ENCODE measurements around the gene CLEC17A.
"Not testable (repeated sequence)": the region's sequence is repeated elsewhere in the genome, so short reads cannot be mapped to it uniquely, and the experiment has no call there.

The CLEC17A gene

DNA sequence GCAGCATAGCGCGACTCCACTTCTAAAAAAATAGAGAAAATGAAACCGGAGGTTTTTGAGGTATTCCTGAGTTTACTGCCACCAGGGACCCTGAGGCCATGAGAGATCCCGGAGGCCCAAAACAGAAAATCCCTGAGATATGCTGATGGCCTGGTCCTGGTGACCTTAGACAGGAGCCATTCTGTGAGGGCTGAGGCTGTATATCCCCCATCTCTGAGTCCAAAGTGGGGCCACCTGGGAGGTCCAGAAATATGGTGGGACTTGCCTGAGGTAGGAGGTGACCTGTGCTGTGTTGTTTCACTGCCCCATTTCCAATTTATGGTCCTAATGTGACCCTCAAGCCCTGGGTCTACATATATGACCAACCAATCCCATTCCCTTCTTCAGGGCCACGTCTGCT lies 1.5 kb downstream of the CLEC17A start:
- DNase-seq, result not testable (repeated sequence)

DNA sequence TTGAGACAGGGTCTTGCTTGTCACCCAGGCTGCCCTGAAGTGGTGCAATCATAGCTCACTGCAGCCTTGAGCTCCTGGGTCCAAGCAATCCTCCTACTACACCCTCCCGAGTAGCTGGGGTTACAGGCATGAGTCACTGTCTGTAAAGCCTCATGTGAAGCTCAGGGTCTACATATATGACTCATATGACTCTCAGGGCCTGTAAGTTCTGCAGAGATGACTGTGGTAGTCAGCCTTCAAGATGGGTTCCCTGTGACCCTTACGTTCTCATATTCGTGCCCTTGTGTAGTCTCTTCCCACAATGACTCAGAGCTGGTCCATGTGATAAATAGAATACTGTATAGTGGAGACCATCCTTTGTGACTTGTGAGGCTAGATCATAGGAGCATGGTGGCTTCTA lies 2.3 kb downstream of the CLEC17A start:
- peak; percentile 90 for DNase-seq

DNA sequence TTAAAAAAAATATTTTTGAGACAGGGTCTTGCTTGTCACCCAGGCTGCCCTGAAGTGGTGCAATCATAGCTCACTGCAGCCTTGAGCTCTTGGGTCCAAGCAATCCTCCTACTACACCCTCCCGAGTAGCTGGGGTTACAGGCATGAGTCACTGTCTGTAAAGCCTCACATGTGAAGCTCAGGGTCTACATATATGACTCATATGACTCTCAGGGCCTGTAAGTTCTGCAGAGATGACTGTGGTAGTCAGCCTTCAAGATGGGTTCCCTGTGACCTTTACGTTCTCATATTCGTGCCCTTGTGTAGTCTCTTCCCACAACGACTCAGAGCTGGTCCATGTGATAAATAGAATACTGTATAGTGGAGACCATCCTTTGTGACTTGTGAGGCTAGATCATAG lies 6.5 kb downstream of the CLEC17A start:
- DNase-seq, result peak; percentile 63

DNA sequence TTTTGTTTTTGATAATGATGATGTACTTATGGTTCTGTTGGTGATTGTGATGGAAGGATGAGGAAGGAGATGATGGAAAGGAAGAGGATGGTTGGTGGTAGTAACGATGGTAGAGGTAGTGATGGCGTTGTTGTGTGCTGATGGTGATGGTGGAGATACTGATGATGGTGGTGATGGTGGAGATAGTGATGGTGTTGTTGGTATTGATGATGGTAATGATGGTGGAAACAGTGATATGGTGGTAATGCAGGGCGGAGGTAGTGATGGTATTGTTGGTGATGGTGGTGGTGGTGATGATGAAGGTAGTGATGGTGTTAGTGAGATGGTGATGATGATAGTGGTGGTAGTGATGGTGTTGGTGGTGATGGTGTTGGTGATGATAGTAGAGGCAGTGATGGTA lies 12.7 kb downstream of the CLEC17A start:
- DNase-seq, result no peak

DNA sequence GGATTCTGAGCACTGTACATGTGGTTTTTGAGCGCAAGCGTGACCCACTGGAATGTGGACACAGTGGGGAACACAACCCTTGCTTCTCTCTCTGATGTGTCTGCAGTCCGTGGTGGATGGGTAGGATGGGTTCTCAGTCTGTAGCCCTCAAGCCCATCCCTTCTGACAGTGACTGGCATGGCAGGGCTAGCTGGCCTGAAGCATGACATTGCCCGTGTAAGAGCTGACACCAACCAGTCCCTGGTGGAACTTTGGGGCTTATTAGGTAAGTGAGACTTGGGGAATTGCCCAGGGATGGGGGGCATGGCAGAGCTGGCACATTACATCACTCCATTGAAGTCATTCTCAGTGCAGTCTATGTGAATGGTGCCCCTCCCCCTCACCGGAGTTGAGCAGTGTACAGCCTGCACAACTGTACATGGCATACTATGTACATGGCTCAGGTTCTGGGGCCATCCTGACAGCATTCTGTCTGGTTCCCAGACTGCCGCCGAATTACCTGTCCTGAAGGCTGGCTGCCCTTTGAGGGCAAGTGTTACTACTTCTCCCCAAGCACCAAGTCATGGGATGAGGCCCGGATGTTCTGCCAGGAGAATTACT lies 16.8 kb downstream of the CLEC17A start:
- no peak for DNase-seq

DNA sequence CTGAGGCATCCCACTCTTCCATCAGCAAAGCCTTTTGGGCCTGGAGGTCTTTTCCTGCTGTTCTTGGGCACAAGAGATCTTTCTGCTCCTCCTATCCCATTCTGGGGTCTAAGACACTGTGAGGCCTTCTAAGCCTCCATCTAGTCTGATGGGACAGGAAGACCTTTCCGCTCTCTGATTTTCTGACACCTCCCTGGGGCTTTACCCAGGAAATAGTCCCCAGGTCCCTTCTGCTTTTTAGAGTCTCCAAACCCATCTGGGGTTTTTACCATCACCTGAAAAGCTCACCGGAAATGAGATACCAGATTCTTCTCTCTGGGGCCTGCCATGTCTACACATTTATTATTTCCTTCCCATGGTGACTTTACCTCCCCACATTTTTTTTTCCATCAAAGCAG lies 21.1 kb downstream of the CLEC17A start:
- DNase-seq, result peak; percentile 10

DNA sequence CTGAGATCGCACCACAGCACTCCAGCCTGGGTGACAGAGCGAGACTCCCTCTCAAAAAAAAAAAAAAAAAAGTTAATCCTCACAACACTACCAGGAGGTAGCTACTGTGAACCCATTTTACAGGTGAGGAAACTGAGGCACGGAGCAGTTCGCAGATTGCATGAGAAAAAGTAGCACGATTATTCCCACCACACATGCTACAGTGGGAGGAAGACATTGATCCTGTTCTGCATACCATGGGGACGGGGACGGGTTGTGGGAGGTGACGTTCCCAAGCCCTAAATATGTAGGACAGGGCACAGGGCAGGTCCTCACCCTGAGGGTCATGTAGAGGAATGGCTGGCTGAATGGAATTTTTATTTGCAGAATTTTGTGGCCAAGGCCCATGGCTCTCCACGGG lies 23.7 kb downstream of the CLEC17A start:
- no peak for DNase-seq

DNA sequence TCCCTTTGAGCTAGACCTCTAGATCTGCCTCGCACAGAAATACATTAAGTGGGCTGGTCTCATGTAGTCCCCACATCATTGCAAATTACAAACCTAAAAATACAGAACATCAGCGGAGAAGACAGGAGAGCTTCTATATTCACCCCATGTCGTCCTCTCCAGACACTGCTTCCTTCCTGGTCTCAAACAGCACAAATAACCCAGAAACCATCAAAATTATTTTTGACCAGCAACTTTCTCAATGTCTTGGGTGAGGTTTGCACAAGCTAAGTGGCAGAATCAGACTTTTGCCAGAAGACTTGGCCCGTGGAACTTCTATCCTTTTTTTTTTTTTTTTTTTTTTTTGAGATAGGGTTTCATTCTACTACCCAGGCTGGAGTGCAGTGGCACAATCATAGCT lies 28.2 kb downstream of the CLEC17A start:
- no peak for DNase-seq

DNA sequence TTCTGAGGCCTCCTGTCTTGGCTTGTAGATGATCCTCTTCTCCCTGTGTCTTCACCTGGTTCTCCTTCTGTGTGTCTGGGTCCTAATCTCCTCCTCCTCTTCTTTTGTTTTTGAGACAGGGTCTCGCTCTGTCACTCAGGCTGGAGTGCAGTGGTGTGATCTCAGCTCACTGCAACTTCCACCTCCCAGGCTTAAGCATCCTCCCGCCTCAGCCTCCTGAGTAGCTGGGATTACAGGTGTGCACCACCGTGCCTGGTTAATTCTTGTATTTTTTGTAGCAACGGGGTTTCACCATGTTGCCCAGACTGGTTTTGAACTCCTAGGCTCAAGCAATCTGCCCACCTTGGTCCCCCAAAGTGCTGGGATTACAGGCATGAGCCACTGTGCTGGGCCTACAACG lies 29.4 kb downstream of the CLEC17A start:
- DNase-seq, result not testable (repeated sequence)

DNA sequence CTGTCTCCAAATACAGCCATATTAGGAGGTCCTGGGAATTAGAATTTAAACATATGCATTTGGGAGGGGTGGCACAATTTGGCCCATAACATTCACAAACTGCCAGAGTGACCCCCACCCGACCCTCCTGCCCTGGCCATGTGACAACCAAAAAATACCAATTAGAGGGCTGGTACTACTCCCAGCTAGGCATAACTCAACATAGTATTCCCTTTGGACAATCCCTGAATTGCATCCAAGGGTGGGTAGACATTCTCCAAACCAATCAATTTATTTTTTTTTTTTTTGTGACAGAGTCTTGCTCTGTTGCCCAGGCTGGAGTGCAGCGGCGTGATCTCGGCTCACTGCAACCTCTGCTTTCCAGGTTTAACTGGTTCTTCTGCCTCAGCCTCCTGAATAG lies 29.8 kb downstream of the CLEC17A start:
- DNase-seq, result no peak

DNA sequence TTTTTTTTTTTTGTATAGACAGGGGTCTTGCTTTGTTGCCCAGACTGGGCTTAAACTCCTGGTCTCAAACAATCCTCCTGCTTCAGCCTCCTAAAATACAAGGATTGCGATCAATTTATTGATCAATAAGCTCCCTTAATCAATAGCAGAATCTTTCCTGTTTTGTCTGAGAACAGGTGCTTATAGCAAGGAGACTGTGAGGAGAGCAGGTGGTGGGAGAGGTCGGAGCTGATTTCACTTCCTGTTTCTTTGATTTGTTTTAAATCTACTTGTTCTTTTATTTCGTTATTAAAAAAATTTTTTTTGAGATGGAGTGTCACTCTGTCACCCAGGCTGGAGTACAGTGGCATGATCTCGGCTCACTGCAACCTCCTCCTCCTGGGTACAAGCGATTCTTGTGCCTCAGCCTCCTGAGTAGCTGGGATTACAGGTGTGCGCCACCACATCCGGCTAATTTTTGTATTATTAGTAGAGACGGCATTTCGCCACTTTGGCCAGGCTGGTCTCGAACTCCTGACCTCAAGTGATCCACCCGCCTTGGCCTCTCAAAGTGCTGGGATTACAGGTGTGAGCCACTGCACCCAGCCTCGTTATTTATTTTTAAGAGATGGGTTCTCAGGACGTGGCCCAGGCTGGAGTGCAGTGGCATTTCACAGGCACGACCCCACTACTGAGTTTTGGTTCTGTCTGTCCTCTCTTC lies 30.7 kb downstream of the CLEC17A start:
- DNase-seq, result not testable (repeated sequence)

DNA sequence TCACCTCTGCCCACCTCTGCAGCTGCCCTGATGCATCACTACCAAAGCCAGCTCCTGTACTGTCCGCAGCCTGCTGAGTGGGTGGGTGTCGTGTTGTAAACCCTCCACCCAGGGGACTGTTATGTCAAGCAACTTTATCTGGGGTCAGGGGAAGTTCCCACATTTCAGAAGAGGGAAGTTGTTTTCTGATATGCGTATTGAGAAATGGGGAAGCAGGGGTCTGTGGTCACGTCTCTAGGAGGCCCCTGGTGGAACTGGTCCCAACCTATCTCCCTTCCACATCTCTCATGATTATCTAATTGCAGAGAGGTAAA lies 31.2 kb downstream of the CLEC17A start:
- no peak for DNase-seq

DNA sequence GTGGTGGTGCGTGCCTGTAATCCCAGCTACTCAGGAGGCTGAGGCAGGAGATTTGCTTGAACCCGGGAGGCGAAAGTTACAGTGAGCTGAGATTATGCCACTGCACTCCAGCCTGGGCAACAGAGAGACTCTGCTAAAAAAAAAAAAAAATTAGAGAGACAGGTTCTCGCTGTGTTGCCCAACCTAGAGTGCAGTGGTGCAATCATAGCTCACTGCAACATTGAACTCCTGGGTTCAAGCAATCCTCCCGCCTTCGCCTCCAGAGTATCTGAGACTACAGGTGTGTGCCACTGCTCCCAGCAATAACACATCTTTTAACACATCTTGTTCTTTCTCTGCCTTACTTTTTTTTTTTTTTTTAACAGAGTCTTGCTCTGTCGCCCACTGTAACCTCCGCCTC lies 32.7 kb downstream of the CLEC17A start:
- no peak for DNase-seq

DNA sequence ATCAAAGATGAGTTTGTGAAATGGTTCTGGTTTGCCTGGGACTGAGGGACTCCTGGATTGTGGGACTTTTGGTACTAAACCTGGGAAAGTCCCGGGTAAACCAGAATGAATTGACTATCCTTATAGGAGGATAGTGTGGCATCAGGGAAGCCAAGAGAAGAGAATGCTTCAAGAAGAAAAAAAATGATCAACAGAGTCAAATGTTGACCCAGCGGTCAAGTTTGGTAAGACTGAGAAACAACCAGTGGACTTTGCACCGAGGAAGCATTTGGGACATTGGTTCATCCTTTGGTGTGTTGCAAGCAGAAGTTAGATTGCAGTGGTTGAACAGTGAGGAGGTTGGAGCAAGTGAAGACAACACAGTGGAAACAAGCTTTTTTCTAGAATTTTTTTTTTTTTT lies 33.5 kb downstream of the CLEC17A start:
- no peak for DNase-seq

DNA sequence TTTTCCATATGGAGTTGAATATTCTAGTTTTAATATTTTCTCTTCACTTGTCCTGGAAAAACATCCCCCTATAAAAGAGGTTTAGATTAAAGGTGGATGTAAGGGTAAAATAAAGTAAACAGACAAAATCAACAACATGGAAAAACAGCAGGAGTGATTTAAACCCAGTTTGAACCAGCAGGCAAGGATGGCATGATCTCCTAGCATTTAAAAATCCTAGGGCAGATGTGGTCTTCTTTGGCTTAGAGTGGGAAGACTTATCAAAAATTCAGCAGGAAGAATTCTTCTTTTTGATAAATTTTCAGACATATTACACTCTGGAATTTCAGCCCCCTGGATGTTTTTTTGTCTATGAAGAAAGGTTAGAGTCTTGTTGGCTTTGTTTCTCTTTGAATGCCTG lies 36.5 kb downstream of the CLEC17A start:
- no peak for DNase-seq

DNA sequence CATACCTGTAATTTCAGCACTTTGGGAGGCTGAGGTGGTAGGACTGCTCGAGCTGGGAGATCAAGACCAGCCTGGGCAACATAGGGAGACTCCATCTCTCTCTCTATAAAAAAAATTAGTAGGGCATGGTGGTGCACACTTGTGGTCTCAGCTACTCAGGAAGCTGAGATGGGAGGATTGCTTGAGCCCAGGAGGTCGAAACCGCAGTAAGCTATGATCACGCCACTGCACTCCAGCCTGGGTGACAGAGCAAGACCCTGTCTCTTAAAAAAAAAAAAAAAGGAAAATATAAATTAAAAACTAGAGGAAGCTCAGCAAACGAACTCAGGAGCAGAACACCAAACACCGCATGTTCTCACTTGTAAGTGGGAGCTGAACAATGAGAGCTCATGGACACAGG lies 41.6 kb downstream of the CLEC17A start:
- not testable (repeated sequence) for DNase-seq

DNA sequence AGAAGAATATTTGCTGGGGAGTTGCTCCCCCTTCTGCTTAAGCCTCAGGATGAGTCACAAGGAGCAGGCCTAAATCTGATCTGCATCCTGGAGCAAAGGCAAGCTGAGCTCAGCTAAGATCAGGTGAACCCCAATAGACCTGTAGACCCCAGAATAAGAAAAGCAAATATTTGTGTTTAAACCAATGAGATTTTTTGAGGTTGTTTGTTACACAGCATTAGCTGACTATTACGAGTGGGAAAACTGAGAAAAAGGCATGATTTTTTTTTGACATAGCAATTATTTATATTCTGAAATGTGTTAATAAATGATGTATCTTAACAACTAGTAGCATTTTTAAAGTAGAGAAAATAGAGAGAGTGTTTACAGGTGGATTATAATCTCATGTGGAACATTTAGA lies 46.7 kb downstream of the CLEC17A start:
- no peak for DNase-seq

DNA sequence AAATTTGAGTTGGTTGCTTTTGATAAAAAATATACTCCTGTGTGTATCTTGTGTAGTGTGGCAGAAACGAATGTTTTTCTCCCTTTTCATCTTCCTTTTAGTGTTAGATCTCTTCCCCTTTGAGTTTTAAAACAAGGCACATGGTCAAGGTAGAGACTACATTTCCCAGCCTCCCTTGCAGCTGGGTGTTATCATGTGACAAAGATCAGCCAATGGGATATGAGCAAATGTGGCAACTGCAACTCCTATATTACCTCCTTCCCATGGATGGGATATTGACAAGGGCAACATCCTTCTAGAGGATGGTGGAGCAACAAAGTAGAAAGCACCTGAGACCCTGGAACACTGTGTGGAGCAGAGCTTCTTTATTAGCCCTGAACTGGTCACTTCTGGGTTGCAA lies 49.4 kb downstream of the CLEC17A start:
- DNase-seq, result peak; percentile 49

DNA sequence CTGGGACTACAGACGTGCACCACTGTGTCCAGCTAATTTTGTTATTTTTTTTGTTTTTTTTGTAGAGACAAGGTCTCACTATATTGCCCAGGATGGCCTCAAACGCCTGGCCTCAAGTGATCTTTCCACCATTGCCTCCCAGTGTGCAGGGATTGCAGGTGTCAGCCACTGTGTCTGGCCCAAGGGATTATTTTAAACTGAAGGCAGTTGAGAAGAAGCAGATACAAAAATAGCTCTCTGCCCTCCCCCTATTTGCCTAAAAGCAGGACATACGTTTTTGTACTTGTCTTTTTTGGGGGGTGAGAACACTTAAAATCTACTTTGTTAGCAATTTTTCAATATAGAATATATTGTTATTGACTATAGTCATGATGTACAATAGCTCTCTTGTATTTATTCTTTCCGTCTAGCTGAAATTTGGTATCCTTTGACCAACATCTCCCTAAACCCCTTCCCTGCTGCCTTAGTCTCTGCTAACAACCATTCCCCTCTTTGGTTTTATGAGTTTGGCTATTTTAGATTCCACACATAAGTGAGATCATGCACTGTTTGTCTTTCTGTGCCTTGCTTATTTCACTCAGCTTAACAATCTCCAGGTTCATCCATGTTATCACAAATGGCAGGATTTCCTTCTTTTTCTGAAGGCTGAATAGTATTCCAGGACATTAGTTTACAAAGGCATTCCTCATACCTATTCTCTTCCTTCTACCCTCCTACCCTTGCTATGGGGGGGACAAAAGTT lies 56.8 kb downstream of the CLEC17A start:
- DNase-seq, result no peak

DNA sequence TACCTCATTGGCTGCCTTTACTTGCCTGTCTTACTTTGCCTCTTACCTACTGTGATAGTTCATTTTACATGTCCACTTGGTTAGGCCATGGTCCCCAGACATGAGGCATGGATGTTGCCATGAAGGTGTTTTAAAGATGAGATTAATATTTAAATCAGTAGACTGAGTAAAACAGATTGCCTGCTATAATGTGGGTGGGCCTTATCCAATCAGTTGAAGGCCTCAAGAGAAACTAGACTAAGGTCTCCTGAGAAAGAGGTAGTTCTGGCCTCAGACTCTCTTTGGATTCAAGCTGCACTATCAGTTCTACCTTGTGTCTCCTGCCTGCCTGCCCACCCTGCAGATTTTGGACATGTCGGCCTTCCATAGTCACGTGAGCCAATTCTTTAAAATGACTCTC lies 65.6 kb downstream of the CLEC17A start:
- no peak for DNase-seq

DNA sequence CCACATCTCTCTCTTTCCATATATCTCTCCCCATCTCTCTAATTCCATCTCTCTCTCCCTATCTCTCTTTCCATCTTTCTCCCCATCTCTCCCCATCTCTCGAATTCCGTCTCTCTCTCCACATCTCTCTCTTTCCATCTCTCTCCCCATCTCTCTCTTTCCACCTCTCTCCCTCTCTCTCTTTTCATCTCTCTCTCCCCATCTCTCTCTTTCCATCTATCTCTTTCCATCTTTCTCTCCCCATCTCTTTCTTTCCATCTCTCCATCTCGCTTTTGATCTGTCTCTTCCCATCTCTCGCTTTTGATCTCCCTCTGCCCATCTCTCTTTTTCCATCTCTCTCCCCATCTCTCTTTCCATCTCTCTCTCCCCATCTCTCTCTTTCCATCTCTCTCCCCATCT lies 66.1 kb downstream of the CLEC17A start:
- no peak for DNase-seq

DNA sequence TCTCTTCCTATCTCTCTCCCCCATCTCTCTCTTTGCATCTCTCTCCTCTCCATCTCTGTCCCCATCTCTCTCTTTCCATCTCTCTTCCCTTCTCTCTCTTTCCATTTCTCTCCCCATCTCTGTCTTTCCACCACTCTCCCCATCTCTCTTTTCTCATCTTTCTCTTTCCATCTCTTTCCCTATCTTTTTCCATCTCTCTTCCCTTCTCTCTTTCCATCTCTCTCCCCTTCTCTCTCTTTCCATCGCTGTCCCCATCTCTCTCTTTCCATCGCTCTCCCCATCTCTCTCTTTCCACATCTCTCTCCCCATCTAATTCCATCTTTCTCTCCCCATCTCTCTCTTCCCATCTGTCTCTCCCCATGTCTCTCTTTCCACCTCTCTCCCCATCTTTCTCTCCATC lies 67.3 kb downstream of the CLEC17A start:
- no peak for DNase-seq

DNA sequence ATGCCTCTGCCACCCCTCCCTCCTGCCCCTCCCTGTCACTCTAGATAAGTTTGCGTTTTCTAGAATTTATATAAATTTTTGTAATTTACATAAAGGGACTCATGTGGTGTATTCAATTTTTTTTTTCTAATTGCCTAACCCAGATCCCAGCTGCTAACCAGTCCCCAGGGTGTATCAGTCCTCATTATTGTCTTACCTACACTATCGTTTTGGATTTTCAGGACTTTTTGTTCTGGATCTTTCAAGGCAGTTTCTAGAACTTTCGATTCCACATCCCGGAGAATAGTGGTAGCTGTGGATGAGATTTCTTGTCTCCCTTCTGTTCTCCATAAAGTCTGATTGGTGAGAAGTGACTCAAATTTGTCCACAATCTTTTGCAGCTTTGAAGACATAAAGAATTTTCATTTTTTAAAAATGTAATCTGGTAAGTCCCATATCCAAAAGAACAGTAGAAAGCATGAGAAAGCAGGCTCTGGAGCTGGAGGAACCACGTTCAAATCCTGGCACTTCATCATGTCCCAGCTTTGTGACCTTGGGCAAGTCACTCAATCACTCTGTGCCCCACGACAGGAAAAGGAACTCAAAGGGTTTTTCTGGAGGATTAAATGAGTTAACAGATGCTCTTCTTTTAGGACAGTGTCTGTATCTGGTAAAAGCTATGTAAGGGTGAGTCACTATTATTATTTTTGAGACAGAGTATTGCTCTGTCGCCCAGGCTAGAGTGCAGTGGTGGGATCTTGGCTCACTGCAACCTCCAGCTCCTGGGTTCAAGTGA lies 72.1 kb downstream of the CLEC17A start:
- DNase-seq, result no peak

DNA sequence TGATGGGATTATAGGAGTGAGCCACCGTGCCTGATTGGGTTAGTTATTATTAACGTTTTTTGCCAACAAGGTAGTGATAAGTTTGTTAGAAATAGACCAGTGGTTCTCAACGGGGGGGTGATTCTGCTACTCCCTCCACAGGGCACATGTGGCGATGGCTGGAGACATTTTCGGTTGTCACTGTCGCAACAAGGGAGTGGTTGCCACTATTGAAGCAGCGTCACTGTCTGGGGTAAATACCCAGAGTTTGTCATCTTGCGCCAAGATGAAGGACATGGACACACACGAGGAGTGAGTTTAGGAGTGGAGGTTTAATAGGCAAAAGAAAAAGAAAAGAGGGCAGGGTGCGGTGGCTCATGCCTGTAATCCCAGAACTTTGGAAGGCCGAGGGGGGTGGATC lies 72.8 kb downstream of the CLEC17A start:
- DNase-seq, result no peak

Data from activated CD4-positive, alpha-beta T cell treated with anti-CD3 and anti-CD28 coated beads, Interleukin-2, Interleukin-6, amounts not matched to agents 100 ng/mL and 50 ng/mL, durations not matched to agents 16 hours and 8 hours (primary cell).